ENCODE data around the gene PIGA.
A peak's percentile ranks its signal among the peaks of the same experiment; 100 is the strongest.
"Not testable (repeated sequence)": the region's sequence is repeated elsewhere in the genome, so short reads cannot be mapped to it uniquely, and the experiment has no call there.

Gene PIGA

DNA sequence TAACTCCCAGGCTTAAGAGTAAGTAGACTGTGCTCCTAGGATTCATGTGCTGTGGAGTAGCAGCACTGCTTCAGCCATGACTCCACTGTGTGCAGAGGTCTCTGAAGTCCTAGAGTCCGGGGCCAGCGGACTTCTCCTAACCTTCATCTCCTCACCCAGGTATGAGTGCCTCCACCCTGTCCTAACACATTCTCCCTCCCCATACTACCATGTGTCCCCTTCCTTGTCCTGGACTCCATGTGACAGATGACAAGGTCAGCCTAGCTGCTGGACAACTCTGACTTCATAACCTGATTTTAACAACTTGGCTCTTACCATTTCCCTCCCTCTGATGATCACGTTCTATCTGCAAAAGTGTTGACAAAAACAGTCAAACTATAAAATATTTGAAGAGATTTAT is 36.5 kb downstream of the PIGA start:
- peaks cover 8% of the 10 kb centered on the region for H3K4me1 Mint-ChIP-seq
- H3K27ac Mint-ChIP-seq, result no peak overlapping the region
- no peaks in the 10 kb centered on the region for H3K36me3 Mint-ChIP-seq
- DNase-seq (ENCODE audit: low spot score in 2 of 2) (no peak), ATAC-seq (no peak)
- no peak overlapping the region for H3K4me3 Mint-ChIP-seq
- no peaks in the 10 kb centered on the region for H3K9me3 Mint-ChIP-seq

DNA sequence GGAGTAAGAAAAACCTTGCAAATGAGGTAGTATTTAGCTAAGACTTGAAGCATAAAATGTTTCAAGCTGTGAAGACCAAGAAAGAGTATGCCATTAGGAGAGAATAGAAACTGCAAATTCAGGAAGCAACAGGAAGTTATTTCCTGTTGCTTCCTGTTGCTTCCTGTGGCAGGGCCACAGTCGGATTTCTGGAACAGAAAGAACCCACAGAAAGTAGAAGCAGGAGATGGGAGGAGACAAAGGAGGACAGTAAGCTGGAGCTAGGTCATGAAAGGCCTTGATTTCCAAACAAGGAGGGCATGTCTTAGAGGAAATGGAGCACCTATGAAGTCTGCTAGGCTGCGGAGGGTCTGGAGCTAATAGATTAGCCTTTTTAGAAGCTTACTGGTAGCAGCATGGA is 37.1 kb downstream of the PIGA start:
- Mint-ChIP-seq H3K4me3 (no peak overlapping the region), H3K36me3 (no peaks in the 10 kb centered on the region), H3K4me1 (peaks cover 8% of the 10 kb centered on the region), H3K27ac (no peak overlapping the region), H3K9me3 (no peaks in the 10 kb centered on the region)
- ATAC-seq (no peak), DNase-seq (ENCODE audit: low spot score in 2 of 2) (no peak)

- no peaks in the 10 kb centered on the region for H3K9me3 Mint-ChIP-seq
- H3K27ac Mint-ChIP-seq, result no peak overlapping the region
- H3K4me1 Mint-ChIP-seq, result no peaks in the 10 kb centered on the region
- DNase-seq (ENCODE audit: low spot score in 2 of 2) (no peak), ATAC-seq (no peak)
- no peak overlapping the region for H3K4me3 Mint-ChIP-seq
- no peaks in the 10 kb centered on the region for H3K36me3 Mint-ChIP-seq
Observed at GRCh38 chrX:15293451-15293850, 41.9 kb downstream of the PIGA start.

GRCh38 chrX:15292861-15293260 is 42.5 kb downstream of the PIGA start:
- Mint-ChIP-seq H3K36me3 (no peaks in the 10 kb centered on the region), H3K27ac (no peak overlapping the region), H3K9me3 (no peaks in the 10 kb centered on the region), H3K4me1 (no peaks in the 10 kb centered on the region), H3K4me3 (no peak overlapping the region)
- DNase-seq (ENCODE audit: low spot score in 2 of 2), result no peak
- no peak for ATAC-seq

DNA sequence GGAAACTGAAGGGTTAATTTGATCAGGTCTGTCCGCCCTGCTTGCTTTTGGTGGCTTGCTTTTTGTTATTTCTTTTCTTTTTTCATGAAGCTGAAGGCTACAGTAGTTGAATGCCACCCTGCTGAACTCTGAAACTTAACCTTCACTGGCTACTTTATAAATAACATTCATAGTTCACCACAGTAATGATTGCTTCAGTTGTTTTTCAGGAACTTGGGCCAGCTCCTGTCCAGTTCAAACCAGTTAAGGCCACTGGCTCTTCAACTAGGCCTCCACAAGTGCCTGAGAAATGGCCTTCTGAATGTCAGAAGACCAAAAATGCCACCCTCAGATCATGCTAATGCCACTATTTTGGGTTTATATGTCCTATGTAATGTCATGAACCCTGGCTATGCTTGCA is 57.7 kb downstream of the PIGA start:
- Mint-ChIP-seq H3K4me3 (no peak overlapping the region), H3K36me3 (no peaks in the 10 kb centered on the region), H3K4me1 (no peaks in the 10 kb centered on the region), H3K9me3 (no peaks in the 10 kb centered on the region), H3K27ac (no peak overlapping the region)
- no peak for ATAC-seq
- DNase-seq (ENCODE audit: low spot score in 2 of 2), result no peak

DNA sequence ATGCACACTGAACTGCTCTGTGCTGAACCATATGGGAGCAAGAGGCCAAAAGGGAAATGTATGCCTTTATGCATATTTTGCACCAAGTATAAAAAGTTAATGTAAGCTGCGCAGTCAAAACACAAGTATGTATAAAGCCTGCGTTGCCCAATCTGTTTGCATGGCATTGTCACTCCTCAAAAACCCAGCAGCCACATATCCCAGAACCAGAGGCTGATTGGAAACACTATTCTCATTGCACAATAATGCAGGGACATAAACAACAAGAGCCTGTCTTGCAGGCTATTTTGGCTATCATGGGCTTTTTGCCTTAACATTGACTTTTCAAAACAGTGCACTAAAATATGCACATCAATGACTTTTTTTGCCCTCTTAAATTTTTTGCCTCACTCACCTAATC is 60.4 kb downstream of the PIGA start:
- Mint-ChIP-seq H3K36me3 (no peaks in the 10 kb centered on the region), H3K27ac (no peak overlapping the region), H3K4me3 (no peak overlapping the region), H3K4me1 (peaks cover under 1% of the 10 kb centered on the region), H3K9me3 (no peaks in the 10 kb centered on the region)
- ATAC-seq (no peak), DNase-seq (ENCODE audit: low spot score in 2 of 2) (no peak)

GRCh38 chrX:15273275-15273674 is 62.0 kb downstream of the PIGA start:
- not testable (repeated sequence) for H3K27ac Mint-ChIP-seq; H3K36me3 Mint-ChIP-seq; H3K9me3 Mint-ChIP-seq; DNase-seq (ENCODE audit: low spot score in 2 of 2); H3K4me3 Mint-ChIP-seq; H3K4me1 Mint-ChIP-seq; ATAC-seq

DNA sequence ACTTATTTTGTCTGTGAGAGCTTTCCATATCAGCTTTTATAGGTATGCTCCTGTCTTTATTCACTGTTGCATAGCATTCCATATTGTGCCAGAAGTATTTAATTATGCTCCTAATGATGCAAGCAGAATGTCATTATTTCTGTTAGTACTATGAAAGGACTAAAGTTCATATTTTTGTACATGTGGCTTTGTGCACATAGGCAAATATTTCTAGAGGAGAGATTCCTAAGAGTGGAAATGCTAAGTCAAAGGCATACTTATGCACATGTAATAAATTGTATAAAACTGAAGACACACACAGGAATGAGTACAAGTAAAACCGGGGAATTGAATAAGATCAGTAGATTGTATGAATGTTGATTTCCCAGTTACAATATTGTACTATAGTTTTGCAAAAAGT is 63.6 kb downstream of the PIGA start:
- no peak for ATAC-seq
- H3K4me3 Mint-ChIP-seq, result no peak overlapping the region
- H3K36me3 Mint-ChIP-seq, result no peaks in the 10 kb centered on the region
- peaks cover 5% of the 10 kb centered on the region for H3K4me1 Mint-ChIP-seq
- no peak overlapping the region for H3K27ac Mint-ChIP-seq
- no peak for DNase-seq (ENCODE audit: low spot score in 2 of 2)
- no peaks in the 10 kb centered on the region for H3K9me3 Mint-ChIP-seq

- H3K9me3 Mint-ChIP-seq, result no peaks in the 10 kb centered on the region
- H3K4me1 Mint-ChIP-seq, result peaks cover 5% of the 10 kb centered on the region
- DNase-seq (ENCODE audit: low spot score in 2 of 2) (peak in 1 of 2 donors; percentile 43), ATAC-seq (peak; percentile 65)
- no peaks in the 10 kb centered on the region for H3K36me3 Mint-ChIP-seq
- no peak within 1 kb of the TSS for H3K27ac Mint-ChIP-seq
- H3K4me3 Mint-ChIP-seq, result peak within 1 kb of the TSS; percentile 45
Observed at GRCh38 chrX:15269618-15270521, 65.5 kb downstream of the PIGA start, which contains the start of gene ASB9. Gene ASB9, minus strand, starts transcription at chrX:15270083. Its CDS starts 209 bp downstream, at chrX:15269874.
